ENCODE data around the gene VAV1.

DNA sequence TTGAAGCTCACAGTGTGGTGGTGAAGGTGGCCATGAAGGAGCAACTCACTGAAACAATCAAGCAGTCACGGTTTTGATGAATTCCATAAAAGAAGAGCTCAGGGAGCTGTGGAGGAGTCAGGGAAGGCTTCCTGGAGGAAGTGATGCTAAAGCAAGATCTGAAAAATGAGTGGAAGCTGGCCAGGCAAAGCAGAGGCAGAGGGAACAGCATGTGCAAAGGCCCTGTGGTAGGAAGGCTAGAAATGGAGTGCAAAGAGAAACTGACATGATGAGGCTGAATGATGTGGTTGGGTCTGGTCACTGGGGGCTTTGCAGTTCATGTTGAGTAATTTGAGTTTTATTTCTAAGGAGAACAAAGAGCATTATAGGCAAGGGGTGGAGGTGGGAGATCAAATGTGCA is 121.8 kb downstream of the VAV1 start:
- TF ChIP-seq POLR2AphosphoS5 (IDR thresholded peaks at IDR 0.05; ENCODE audit: low read depth, low read length), result no peak
- TF ChIP-seq POLR2A (IDR thresholded peaks at IDR 0.05; ENCODE audit: low read depth, low read length), result no peak
- TF ChIP-seq TAF1 (IDR thresholded peaks at IDR 0.05; ENCODE audit: low read depth, low read length), result no peak
- TF ChIP-seq SPI1 (IDR thresholded peaks at IDR 0.05; ENCODE audit: low read depth, low read length), result no peak
- TF ChIP-seq POU2F2 (IDR thresholded peaks at IDR 0.05; ENCODE audit: low read depth, low read length), result no peak
- TF ChIP-seq PAX5 (IDR thresholded peaks at IDR 0.05; ENCODE audit: insufficient read depth, low read length, severe bottlenecking), result no peak

Measured in GM12891 (cell line).